Right hindlimb (tissue), 1 donor: ENCODE measurements around the gene FOSB.
"Not testable (repeated sequence)": the region's sequence is repeated elsewhere in the genome, so short reads cannot be mapped to it uniquely, and the experiment has no call there.

Source experiments
- DNase-seq: peaks from one replicate; pipeline ENCODE4 v3.0.0-alpha.2; 2018

FOSB gene

DNA sequence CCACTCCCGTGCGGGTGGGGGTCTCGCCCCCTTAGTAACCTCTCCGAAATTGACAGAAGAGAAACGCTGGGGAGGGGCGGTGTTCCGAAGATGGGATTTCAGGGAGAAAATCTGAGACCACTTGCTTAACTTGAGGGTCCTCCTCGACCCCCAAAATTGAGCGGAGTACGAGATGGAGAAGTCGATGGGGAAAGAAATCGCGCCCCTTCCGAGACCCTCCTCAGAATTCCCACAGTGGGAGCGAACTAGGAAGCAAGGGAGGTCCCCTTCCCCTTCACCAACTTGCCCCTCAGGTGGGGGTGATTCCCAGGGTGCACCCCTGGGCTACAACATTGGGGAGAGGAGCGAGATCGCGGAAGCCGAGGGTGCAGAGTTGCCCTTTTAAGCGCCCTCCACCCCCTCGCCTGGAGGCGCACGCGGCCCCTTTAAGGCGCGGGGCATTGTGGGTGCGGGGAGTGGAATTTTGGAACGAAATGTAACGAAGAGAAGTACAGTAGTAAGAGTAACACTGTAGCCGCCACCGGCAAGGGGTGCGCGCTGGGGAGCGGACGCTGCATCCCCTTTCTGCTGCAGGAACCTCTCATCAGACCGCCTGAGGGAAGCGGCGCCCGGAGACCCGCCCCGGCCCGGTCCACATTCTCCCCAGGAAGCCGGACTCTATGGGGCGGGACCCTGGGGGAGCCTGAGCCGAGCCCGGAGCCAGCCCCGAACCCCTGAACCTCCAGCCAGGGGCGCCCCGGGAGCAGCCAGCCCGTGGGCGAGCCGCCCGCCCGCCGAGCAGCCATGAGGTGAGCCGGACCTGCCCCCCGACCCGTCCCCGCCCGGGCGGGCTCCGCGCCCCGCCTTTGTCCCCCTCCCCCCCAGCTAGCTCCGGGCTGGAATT lies 39.4 kb downstream of the FOSB start, which contains the start of gene VASP:
Gene VASP (plus strand): TSS at position 491 of the 883 bp plus-strand sequence. CDS start 293 bp downstream, at position 784.
- DNase-seq: peak; percentile 90

DNA sequence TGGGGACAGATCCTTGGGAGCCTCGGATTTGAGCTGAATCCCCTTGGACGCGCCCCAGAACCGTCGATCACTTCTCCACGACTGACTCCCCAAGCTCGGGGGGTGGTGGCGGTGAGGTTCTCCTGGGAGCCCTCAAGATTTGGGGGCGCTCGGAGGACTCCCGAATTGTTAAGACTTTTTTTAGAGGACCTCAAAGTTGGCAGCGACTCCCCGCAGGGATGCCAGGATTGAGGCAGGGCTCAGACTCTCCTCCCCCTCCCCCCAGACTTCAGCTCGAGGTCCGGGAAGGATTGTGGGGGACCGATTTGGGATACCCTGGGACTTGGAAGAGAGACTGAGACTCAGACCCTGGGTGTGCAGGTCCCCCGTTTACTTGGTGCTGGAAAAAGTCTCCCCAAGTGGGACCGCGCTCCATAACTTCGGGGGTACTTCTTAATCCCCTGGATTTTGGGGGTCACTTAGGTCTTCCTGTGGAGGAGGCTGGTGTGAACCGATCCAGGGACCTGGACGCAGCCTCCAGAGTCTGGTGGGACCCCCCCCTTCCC lies 40.1 kb downstream of the FOSB start:
- peak; percentile 50 for DNase-seq

DNA sequence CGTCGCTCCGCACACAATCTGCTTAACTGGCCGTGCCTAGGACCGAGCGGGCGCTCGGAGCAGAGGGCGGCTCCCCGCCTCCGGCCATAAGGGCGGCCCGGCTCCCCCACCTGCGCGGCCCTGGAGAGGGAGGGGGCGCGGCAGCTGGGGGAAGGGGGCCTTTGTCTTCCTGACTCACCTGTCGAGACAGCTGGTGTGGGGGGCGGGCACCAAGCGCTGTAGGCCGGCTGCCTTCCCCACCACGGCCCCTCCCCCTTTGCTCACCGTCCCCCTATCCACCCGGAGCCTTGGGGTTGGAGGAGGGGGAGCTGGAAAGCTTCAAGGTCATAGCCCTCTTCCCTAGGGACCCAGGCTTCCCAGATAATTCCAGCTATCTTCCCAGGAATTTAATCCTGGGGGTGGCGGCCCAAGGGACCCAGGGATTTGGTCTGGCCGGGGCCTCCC lies 40.6 kb downstream of the FOSB start:
- DNase-seq: peak; percentile 65

DNA sequence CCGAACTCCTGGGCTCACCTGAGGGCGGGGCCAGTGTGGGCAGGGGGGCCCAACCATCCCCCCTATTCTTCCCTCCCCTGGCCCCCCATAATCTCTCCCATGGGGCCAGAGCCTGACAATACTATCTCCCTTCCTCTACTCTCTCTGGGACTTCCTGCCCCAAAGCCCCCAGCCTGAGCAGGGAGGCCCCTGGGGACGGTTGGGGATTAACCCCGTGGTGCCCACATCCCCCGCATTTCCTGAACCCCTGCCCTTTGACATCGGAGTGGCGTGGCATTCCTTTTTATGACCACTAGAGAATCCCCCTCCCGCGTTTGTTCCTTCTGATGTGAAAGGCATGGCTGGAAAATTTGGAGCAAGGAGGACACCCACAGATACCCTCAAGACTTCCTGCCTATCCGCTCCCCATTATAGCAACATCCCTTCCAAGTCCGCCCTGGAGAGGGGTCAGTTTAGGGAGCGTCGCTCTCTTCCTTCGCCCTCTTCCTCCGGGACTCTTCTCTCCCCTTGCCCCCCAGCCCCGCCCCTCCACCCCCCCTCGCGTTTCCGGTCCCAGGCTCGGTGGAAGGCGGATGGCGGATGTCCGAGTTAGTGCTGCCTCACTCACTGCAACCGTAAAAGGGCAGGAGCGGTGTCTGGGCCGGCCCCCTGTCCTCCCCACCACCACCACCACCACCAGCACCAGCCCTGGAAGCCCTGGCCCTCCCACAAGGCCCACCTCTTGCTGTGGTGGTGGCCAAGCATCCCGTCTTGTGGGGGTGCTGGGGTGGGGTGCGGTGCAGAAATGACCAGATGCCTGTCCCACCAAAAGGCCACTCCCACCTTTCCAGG lies 41.3 kb downstream of the FOSB start:
- peak; percentile 76 for DNase-seq

DNA sequence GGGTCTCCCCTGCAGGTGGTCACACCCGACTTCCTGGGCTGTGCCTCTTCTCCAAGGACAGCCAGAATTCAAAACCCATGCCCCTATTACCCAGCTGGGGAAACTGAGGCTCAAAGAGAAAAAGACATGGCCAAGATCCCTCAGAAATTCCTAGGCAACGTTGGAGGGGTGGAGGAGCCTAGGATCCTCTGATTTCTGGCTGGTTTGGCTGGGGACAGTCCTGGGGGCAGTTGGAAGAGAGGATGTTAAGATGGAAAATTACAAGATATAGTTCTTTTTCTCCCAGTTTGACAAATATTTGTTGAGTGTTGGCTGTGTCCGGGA lies 41.9 kb downstream of the FOSB start:
- DNase-seq: no peak

DNA sequence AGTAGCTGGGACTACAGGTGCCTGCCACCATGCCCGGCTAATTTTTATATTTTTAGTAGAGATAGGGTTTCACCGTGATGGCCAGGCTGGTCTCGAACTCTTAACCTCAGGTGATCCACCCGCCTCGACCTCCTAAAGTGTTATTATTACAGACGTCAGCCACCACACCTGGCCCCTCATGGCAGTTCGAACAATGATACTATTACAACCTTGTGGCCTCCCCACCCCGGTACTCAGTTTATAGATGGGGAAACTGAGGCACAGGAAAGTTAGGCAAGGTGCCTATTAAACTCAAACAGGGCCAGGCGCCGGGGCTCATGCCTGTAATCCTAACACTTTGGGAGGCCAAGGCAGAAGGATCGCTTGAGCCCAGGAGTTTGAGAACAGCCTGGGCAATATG lies 42.6 kb downstream of the FOSB start:
- DNase-seq: not testable (repeated sequence)

DNA sequence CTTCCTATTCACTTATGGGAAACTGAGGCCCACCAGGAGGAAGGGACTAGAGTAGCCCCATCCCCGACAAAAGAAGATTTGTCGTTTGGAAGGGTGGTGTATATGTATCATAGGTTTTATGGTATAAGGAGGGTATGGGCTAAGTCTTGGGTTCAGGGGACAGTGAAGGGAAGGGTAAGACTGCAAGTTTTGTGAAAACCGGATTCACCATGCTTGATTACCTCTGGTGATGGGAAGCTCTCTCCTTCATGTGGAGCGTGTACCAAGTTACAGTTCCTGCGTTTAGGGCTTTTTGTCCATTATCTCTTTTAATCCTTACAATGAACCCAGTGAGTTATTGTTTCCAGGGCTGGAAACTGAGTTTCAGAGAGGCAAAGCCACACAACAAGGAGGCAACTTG lies 43.3 kb downstream of the FOSB start:
- no peak for DNase-seq

DNA sequence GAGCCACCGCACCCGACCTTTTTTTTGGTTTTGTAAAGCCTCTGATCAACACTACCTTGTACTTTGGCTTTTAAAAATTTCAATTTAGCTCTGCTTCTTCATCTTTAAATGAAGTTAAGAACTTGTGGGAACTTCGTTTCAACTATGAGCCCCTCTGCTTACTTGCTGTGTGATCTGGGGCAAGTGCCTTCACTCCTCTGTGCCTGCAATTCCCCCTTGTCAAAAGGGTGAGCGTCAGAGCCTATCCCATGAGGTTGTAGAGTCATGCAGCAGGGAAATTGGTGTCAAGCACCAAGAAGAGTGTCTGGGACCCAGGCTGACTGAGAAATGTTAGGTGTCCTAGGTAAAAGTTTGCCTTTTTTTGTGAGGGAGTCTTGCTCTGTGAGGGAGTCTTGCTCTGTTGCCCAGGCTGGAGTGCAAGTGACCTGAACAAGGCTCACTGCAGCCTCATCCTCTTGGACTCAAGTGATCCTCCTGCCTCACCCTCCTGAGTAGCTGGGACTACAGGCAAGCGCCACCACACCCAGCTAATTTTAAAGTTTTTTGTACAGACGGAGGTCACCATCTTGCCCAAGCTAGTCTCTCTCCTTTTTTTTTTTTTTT lies 45.2 kb downstream of the FOSB start:
- DNase-seq: no peak

DNA sequence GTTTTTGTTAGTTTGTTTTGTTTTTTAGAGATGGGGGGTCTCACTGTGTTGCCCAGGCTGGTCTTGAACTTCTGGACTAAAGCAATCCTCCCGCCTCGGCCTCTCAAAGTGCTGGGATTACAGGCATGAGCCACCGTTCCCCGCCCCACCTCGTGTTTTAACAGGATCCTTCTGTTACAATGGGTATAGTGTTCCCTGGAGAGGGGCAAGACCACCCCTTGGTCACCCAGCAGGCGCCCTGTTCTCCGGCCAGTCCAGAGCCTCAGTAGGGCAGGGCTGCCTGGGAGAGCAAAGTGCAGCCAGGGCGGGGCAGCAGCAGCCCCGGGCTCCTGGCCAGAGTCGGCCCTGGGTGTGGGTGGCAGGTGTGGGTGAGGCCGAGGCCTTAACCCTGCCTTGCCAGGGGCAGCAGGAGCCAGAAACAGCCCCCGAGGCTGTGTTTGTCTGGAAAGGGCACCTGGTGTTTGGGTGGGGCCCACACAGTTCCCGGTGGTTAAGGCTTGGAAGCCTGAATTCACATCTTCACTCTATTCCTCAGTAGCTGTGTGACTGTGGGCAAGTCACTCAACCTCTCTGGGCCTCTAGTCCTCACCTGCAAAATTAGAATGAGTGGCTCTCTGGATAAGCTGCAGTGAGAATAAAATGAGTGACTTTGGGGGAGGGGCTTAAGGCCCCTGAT lies 46.7 kb downstream of the FOSB start:
- no peak for DNase-seq

DNA sequence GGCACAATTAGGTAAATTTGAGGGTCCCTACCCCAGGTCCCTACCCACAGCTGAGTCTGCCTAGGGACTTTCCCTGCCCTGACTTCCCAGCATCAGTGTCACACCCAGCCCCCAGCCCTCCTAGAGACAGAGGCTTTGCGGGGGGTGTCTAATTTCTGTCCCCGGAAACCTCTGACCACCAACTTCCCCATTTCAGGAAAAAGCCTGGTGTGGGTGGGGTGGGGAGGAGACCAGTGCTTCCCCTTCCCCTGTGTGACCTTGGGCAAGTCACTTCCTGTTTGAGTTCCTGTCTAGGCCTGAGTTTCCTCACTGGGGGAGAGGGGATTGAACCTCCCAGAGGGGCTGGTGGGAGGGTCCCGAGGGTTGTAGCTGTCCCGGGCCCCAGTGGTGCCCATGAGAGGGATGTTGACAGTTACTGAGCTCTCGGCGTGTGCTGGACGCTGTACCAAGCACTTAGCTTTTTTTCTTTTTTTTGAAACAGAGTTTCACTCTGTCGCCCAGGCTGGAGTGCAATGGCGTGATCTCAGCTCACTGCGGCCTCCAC lies 47.4 kb downstream of the FOSB start:
- peak; percentile 37 for DNase-seq

DNA sequence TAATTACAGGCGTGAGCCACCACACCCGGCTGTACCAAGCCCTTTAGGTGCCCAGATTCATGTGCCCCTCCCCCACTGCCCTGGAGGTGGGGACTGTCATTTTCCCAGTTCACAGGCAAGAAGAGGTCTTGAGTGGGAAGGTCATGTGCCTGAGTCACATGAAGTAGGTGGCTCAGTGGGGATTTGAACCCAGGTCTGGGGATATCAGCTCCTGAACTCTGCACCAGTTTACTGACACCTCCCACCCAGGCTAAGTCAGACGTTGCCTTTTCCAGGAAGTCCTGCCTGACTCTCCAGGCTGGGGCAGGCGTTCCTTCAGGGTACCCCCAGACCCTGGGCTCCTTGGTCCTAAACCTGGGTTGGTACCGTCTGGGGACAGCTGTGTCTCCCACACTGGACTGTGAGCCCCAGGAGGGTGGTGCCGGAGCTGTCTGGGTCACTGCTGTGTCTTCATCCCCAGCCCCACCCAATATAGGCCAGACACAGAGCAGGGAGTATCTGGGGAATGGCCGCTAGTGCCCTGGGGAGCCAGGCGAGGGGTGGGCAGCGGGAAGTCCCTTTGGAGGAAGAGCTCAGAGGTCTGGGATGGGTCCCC lies 48.1 kb downstream of the FOSB start:
- DNase-seq: no peak

DNA sequence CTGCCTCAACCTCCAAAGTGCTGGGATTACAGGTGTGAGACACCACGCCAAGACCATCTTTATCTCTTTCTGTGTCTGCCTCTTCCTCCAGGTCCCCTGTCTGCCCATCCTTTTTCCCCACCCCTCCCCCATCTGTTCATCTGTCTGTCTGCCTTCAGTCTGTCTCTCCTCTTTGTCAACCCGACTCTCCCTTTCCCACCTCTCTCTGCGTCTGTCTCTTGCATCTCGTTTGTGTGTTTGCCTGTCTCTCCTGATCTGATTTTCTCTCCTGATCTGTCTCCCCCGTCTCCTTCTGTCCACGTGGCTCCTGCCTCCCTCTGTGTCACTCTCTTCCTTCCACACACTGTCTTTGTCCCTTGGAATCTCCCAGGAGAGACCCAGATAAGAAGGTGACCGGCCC lies 49.4 kb downstream of the FOSB start:
- no peak for DNase-seq

DNA sequence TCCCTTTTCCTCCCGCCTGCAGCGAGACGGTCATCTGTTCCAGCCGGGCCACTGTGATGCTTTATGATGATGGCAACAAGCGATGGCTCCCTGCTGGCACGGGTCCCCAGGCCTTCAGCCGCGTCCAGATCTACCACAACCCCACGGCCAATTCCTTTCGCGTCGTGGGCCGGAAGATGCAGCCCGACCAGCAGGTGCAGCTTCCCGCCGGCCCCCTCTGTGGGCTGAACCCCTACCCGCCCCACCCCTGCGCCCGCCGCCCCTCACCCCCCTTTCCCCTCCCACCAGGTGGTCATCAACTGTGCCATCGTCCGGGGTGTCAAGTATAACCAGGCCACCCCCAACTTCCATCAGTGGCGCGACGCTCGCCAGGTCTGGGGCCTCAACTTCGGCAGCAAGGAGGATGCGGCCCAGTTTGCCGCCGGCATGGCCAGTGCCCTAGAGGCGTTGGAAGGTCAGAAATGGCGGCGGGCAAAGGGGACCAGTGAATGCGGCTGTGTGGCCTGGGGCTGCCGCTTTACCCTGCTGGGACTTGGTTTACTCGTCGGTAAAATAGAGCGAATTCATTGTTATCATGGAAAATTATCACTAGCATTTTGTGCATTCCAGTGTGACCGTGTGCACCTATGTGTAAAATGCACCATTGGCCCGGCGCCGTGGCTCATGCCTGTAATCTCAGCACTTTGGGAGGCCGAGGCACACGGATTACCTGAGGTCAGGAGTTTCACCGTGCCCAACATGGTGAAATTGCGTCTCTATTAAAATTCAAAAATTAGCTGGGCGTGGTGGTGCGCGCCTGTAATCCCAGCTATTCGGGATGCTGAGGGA lies 50.1 kb downstream of the FOSB start:
- DNase-seq: no peak

DNA sequence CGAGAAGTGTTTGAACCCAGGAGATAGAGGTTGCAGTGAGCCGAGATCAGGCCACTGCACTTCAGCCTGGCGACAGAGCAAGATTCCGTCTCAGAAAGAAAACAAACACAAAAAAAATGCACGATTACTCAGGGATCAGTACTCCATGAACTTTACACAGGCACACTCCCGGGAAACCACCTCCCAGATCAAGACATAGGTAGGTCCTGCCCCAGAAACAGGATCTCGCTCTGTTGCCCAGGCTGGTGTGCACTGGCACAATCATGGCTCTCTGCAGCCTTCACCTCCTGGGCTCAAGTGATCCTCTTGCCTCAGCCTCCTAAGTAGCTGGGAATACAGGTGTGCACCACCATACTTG lies 50.7 kb downstream of the FOSB start:
- DNase-seq: no peak

DNA sequence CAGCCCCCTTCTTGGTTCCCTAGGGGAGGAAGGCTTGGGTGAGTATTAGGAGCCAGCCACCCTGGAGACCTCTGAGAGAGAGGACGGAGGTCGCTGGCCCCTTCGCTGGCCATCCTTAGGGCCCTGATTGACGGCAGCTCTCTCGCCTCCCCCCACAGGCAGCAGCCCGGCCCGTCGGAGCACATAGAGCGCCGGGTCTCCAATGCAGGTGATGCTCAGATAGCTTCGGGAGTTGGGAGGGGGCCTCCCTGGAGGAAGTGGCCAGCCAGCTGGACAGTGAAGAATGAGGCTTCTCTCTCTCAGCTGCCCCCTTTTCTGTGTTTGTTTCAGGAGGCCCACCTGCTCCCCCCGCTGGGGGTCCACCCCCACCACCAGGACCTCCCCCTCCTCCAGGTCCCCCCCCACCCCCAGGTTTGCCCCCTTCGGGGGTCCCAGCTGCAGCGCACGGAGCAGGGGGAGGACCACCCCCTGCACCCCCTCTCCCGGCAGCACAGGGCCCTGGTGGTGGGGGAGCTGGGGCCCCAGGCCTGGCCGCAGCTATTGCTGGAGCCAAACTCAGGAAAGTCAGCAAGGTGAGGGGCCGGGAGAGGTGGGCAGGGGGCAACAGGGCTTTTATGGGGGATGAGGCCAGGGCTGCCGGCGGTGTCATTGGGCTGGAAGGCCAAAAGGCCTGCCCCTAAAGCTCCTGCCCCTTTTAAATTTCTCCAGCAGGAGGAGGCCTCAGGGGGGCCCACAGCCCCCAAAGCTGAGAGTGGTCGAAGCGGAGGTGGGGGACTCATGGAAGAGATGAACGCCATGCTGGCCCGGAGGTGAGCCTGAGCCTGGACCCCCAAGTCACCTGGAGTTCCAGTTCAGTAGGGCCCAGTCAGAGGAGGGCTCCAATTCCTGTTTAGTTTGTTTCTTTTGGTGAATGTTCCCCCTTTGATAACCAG lies 54.5 kb downstream of the FOSB start:
- DNase-seq: no peak

DNA sequence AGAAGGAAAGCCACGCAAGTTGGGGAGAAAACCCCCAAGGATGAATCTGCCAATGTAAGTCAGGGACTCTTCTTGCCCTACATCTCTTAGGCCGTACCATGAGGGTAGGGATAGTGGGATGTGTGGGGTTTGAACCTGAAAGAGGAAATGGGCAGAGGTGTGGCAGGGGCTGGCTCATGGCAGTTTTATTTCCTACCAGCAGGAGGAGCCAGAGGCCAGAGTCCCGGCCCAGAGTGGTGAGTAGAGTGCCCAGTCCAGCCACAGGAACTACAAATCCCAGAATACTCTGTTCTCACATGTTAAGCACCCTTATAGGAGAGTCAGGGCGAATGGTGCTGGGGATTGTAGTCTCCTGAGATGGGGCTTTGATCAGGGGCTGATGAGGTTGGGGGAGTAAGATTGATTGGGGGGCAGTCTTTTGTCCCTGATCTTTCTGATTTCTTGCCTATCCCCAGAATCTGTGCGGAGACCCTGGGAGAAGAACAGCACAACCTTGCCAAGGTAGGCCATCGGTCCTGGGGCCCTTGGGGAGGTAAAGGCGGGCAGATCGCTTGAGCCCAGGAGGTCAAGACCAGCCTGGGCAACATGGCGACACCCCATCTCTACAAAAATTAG lies 56.0 kb downstream of the FOSB start:
- peak; percentile 87 for DNase-seq

DNA sequence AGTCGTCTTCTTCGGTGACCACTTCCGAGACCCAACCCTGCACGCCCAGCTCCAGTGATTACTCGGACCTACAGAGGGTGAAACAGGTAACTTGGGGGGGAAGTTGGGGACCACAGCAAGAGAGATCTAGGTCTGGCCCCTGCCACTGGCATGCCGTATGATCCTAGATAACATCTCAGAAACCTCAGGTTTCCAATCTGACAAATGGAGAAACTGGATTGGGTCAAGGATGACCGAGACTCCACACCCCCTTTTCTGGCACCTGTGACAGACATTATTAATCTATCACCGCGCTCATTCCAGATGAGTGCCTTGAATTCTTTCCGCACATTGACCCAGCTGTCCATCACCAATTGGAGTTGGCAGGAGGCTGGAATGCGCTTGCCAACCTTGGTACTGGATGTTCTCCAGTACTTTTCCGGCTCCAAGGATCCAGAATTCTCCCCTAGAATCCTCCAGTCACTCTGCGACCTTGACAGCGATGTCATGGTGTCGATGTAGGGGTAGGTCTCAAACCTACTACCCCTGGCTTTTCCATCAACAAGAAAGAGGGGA lies 56.9 kb downstream of the FOSB start:
- DNase-seq: no peak
